Measurements from ENCODE around the gene PRMT2. TPM values are rescaled to one million over a fixed set of nuclear protein-coding genes. Genes with fewer than 3 reads are reported as not detected.

PRMT2 gene
- total RNA-seq, 1 donor from 2014 or later: 96.6 TPM

GRCh38 chr21:46637952-46638746 lies 2.7 kb downstream of the PRMT2 start:
- peaks cover 14 to 30% (median 23%) of the 10 kb centered on the region in 3 donors for H3K4me1 ChIP-seq (ENCODE audit: control insufficient read depth in 3 of 3, insufficient read depth in 3 of 3, low read length in 3 of 3)

DNA sequence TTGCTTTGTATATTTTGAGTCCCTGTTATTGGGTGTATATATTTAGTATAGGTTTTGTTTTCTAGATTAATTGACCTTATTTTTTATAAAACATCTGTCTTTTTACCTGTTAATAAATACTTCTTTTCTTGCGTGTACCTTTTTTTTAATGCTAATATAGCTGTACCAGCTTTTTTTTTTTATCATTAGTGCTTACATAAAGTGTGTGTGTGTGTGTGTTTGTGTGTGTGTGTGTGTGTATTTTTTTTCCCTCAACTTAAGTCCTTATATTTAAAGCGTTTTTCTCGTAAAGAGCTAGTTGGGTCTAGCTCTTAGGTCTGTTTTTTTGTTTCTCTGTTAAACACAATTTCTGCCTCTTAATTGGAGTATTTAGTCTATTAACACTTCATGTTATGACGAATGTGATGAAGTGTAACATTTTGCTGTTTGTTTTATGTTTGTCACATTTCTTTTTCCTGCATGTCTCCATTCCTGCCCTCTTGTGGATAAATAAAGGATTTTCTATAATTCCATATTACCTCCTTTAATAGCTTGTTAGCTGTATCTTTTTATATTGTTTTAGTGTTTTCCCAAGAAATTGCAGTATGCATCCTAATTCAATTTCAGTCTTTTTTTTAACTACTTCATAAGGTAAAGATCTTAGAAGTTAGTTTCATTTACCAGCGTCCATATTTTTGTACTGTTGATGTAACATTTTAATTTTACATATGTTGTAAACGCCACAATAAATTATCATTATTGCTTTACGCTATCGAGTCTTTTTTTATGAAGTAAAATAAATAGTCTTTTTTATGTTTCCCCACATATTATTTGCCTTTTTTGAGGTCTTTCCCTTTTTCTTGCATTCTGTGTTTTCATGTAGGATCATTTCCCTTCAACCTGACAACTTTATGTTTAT lies 4.3 kb downstream of the PRMT2 start:
- Histone ChIP-seq H3K36me3 (ENCODE audit: control insufficient read depth in 3 of 3, insufficient read depth in 3 of 3, low read length in 3 of 3) (peaks cover 9 to 27% (median 19%) of the 10 kb centered on the region in 3 donors), H3K4me1 (ENCODE audit: control insufficient read depth in 3 of 3, insufficient read depth in 3 of 3, low read length in 3 of 3) (peaks cover 14 to 30% (median 22%) of the 10 kb centered on the region in 3 donors), H3K27ac (ENCODE audit: low read depth, low read length) (no peak overlapping the region)

More at GRCh38 chr21:46637952-46638746, 2.7 kb downstream of the PRMT2 start:
- Histone ChIP-seq H3K9ac (ENCODE audit: low read depth in 1 of 3, low read length in 3 of 3) (peak overlapping the region in 1 of 3 donors; percentile 5), H3K9me3 (ENCODE audit: control insufficient read depth in 3 of 3, low read length in 3 of 3) (no peaks in the 10 kb centered on the region), H3K4me3 (ENCODE audit: low read length in 3 of 3) (peak overlapping the region in 1 of 3 donors; percentile 16), H3K36me3 (ENCODE audit: control insufficient read depth in 3 of 3, insufficient read depth in 3 of 3, low read length in 3 of 3) (peaks cover 3 to 11% (median 6%) of the 10 kb centered on the region in 3 donors), H3K27me3 (ENCODE audit: control insufficient read depth in 3 of 3, insufficient read depth in 3 of 3, low read length in 3 of 3) (no peaks in the 10 kb centered on the region), H3K27ac (ENCODE audit: low read depth, low read length) (no peak overlapping the region)

DNA sequence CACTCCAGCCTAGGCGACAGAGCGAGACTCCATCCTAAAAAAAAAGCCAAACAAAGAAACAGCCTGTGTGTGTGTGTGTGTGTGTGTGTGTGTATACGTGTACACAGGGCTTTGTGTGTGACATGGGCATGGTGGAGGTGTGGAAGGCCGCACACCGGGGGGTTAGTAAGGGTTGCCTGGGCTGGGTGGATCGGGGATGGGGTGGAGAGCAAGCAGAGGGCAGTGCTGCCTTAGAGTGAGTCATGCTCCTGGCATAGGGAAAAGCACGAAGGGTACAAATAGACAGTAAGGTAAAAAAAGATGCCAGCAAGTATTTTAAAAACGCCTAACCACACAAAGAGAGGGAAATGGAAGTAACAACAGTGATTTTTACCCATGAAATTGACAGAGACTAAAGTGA lies 6.2 kb downstream of the PRMT2 start:
- H3K9me3 ChIP-seq (ENCODE audit: control insufficient read depth in 3 of 3, low read length in 3 of 3): no peaks in the 10 kb centered on the region
- H3K4me3 ChIP-seq (ENCODE audit: low read length in 3 of 3): no peak overlapping the region
- no peak overlapping the region for H3K9ac ChIP-seq (ENCODE audit: low read depth in 1 of 3, low read length in 3 of 3)
- H3K4me1 ChIP-seq (ENCODE audit: control insufficient read depth in 3 of 3, insufficient read depth in 3 of 3, low read length in 3 of 3): peaks cover 6 to 14% (median 10%) of the 10 kb centered on the region in 3 donors
- H3K27ac ChIP-seq (ENCODE audit: low read depth, low read length): no peak overlapping the region
- H3K36me3 ChIP-seq (ENCODE audit: control insufficient read depth in 3 of 3, insufficient read depth in 3 of 3, low read length in 3 of 3): peaks cover 17 to 43% (median 35%) of the 10 kb centered on the region in 3 donors
- no peaks in the 10 kb centered on the region for H3K27me3 ChIP-seq (ENCODE audit: control insufficient read depth in 3 of 3, insufficient read depth in 3 of 3, low read length in 3 of 3)

More for the DNA sequence above, 4.3 kb downstream of the PRMT2 start:
- no peak overlapping the region for H3K9ac ChIP-seq (ENCODE audit: low read depth in 1 of 3, low read length in 3 of 3)
- no peak overlapping the region for H3K4me3 ChIP-seq (ENCODE audit: low read length in 3 of 3)
- H3K27me3 ChIP-seq (ENCODE audit: control insufficient read depth in 3 of 3, insufficient read depth in 3 of 3, low read length in 3 of 3): no peaks in the 10 kb centered on the region
- H3K9me3 ChIP-seq (ENCODE audit: control insufficient read depth in 3 of 3, low read length in 3 of 3): no peaks in the 10 kb centered on the region

DNA sequence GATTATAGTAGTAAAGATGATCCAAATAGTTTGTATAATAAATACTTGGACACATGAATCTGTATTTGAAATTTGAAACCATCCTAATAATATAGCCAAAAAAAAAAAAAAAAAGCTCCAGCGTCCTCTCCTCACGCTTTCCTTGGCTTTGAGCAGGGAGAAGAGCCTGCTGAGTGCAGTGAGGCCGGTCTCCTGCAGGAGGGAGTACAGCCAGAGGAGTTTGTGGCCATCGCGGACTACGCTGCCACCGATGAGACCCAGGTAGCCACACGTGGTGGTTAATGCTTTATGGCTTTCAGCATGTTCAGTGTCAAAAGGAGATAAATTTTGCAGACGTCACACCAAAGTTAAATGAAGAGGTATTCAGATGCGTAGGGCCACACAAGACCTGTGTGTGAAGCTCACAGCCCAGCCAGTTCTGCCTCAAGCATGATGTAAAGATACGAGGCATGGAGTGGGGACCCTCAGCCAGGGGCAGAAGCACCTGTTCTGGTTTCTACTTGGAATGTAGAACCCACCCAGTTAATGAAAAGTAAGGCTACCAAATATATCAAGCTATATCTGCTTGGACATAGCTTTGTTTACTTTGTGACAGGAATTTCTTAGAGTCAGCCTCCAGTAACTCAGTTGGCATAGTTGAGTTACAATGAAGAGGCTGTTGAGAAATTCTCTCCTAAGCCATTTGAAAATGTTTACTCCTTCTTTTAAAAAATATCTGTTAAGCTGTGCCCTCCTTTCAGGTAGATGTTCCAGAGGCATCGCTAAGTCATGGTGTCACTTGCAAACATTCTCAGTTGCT lies 8.1 kb downstream of the PRMT2 start:
- H3K4me3 ChIP-seq (ENCODE audit: low read length in 3 of 3): no peak overlapping the region
- peaks cover 19 to 48% (median 45%) of the 10 kb centered on the region in 3 donors for H3K36me3 ChIP-seq (ENCODE audit: control insufficient read depth in 3 of 3, insufficient read depth in 3 of 3, low read length in 3 of 3)
- no peaks in the 10 kb centered on the region for H3K27me3 ChIP-seq (ENCODE audit: control insufficient read depth in 3 of 3, insufficient read depth in 3 of 3, low read length in 3 of 3)
- no peaks in the 10 kb centered on the region for H3K9me3 ChIP-seq (ENCODE audit: control insufficient read depth in 3 of 3, low read length in 3 of 3)
- no peak overlapping the region for H3K9ac ChIP-seq (ENCODE audit: low read depth in 1 of 3, low read length in 3 of 3)
- H3K4me1 ChIP-seq (ENCODE audit: control insufficient read depth in 3 of 3, insufficient read depth in 3 of 3, low read length in 3 of 3): no peaks in the 10 kb centered on the region
- no peak overlapping the region for H3K27ac ChIP-seq (ENCODE audit: low read depth, low read length)

GRCh38 chr21:46645840-46646239 lies 10.4 kb downstream of the PRMT2 start:
- no peak overlapping the region for H3K4me3 ChIP-seq (ENCODE audit: low read length in 3 of 3)
- H3K27ac ChIP-seq (ENCODE audit: low read depth, low read length): no peak overlapping the region
- no peak overlapping the region for H3K9ac ChIP-seq (ENCODE audit: low read depth in 1 of 3, low read length in 3 of 3)
- no peaks in the 10 kb centered on the region for H3K27me3 ChIP-seq (ENCODE audit: control insufficient read depth in 3 of 3, insufficient read depth in 3 of 3, low read length in 3 of 3)
- H3K9me3 ChIP-seq (ENCODE audit: control insufficient read depth in 3 of 3, low read length in 3 of 3): no peaks in the 10 kb centered on the region
- peaks cover 40 to 68% (median 67%) of the 10 kb centered on the region in 3 donors for H3K36me3 ChIP-seq (ENCODE audit: control insufficient read depth in 3 of 3, insufficient read depth in 3 of 3, low read length in 3 of 3)
- H3K4me1 ChIP-seq (ENCODE audit: control insufficient read depth in 3 of 3, insufficient read depth in 3 of 3, low read length in 3 of 3): no peaks in the 10 kb centered on the region

DNA sequence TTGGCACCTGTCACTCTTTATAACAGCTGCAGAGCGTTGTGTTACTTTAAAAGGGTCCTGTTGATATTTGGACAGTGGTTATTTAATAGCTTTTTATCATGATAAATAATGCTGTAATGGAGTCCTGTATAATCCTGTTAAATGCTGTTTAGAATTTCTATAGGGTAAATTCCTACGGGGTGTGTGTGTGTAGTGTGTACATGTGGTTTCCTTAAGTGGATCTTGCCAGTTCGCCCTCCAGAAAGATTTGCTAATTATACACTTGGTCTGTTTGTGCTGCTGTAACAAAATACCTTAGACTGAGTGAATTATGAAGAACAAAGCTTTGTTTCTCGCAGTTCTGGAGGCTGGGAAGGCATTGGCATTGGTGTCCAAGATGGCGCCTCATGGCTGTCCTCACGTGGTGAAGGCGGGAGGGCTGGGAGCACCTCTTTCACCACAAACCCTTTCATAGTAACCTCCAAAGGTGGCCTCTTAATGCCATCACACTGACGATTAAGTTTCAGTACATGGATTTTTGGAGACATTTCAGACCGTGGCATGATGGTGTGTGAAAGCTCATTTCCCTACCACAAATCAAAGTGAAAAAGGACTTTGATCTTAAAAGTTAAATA lies 11.2 kb downstream of the PRMT2 start:
- H3K36me3 ChIP-seq (ENCODE audit: control insufficient read depth in 3 of 3, insufficient read depth in 3 of 3, low read length in 3 of 3): peaks cover 48 to 74% (median 74%) of the 10 kb centered on the region in 3 donors

DNA sequence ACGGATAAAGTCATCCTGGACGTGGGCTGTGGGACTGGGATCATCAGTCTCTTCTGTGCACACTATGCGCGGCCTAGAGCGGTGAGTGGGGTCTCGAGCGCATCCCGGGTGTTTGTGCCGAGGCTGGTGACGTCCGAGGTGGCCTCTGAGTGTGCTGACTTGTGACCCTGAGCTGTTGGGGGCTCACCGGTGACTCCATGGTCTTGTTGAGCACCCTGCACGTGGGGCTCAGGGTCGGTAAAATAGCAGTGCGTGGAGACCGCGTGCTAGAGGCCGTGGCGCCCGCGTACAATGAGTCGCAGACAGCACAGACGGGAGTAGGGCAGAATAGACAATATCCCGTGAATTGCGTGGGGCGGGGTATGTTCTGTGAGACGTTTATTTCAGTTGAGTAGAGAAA lies 13.1 kb downstream of the PRMT2 start:
- no peak overlapping the region for H3K4me3 ChIP-seq (ENCODE audit: low read length in 3 of 3)
- no peaks in the 10 kb centered on the region for H3K9me3 ChIP-seq (ENCODE audit: control insufficient read depth in 3 of 3, low read length in 3 of 3)
- H3K27me3 ChIP-seq (ENCODE audit: control insufficient read depth in 3 of 3, insufficient read depth in 3 of 3, low read length in 3 of 3): no peaks in the 10 kb centered on the region
- no peaks in the 10 kb centered on the region for H3K4me1 ChIP-seq (ENCODE audit: control insufficient read depth in 3 of 3, insufficient read depth in 3 of 3, low read length in 3 of 3)
- H3K9ac ChIP-seq (ENCODE audit: low read depth in 1 of 3, low read length in 3 of 3): no peak overlapping the region
- no peak overlapping the region for H3K27ac ChIP-seq (ENCODE audit: low read depth, low read length)
- H3K36me3 ChIP-seq (ENCODE audit: control insufficient read depth in 3 of 3, insufficient read depth in 3 of 3, low read length in 3 of 3): peaks cover 61 to 88% (median 84%) of the 10 kb centered on the region in 3 donors

More for the DNA sequence above, 11.2 kb downstream of the PRMT2 start:
- H3K4me3 ChIP-seq (ENCODE audit: low read length in 3 of 3): no peak overlapping the region
- no peak overlapping the region for H3K9ac ChIP-seq (ENCODE audit: low read depth in 1 of 3, low read length in 3 of 3)
- no peaks in the 10 kb centered on the region for H3K27me3 ChIP-seq (ENCODE audit: control insufficient read depth in 3 of 3, insufficient read depth in 3 of 3, low read length in 3 of 3)
- no peaks in the 10 kb centered on the region for H3K4me1 ChIP-seq (ENCODE audit: control insufficient read depth in 3 of 3, insufficient read depth in 3 of 3, low read length in 3 of 3)
- no peak overlapping the region for H3K27ac ChIP-seq (ENCODE audit: low read depth, low read length)
- no peaks in the 10 kb centered on the region for H3K9me3 ChIP-seq (ENCODE audit: control insufficient read depth in 3 of 3, low read length in 3 of 3)

GRCh38 chr21:46649356-46649755 lies 13.9 kb downstream of the PRMT2 start:
- Histone ChIP-seq H3K4me1 (ENCODE audit: control insufficient read depth in 3 of 3, insufficient read depth in 3 of 3, low read length in 3 of 3) (no peaks in the 10 kb centered on the region), H3K9ac (ENCODE audit: low read depth in 1 of 3, low read length in 3 of 3) (no peak overlapping the region), H3K9me3 (ENCODE audit: control insufficient read depth in 3 of 3, low read length in 3 of 3) (no peaks in the 10 kb centered on the region), H3K36me3 (ENCODE audit: control insufficient read depth in 3 of 3, insufficient read depth in 3 of 3, low read length in 3 of 3) (peaks cover 59 to 87% (median 84%) of the 10 kb centered on the region in 3 donors), H3K27me3 (ENCODE audit: control insufficient read depth in 3 of 3, insufficient read depth in 3 of 3, low read length in 3 of 3) (no peaks in the 10 kb centered on the region), H3K27ac (ENCODE audit: low read depth, low read length) (no peak overlapping the region), H3K4me3 (ENCODE audit: low read length in 3 of 3) (no peak overlapping the region)

DNA sequence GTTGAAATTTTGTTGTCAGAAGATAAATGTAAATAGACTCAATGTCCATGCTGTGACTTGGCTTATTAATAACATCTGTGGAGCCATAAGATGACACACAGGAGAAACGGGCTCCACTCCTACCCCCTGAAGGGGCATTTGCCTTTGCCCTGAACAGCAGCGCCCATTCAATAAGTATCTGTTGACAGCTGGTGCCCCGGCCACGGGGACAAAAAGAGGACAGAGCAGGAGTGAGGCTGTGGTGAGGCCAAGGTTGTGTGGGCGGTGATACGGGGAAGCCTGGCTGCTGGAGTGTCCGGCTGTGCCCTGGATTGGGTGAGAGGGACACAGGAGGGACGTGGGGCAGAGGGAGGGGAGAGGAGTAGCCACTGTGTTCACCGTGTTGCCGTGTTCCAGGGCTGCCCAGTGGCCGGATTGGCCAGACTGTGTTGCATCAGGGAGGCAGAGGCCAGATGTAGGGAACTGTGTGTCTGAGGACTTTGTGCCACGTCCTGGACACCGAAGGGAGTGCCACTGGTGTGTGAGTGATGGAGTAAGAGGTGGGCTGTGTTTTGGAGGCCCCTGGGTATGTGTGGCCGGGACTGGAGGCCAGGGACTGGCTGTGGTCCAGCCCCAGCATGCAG lies 15.1 kb downstream of the PRMT2 start:
- no peak overlapping the region for H3K4me3 ChIP-seq (ENCODE audit: low read length in 3 of 3)
- H3K9me3 ChIP-seq (ENCODE audit: control insufficient read depth in 3 of 3, low read length in 3 of 3): peaks cover 0 to 5% (median 0%) of the 10 kb centered on the region in 3 donors
- H3K36me3 ChIP-seq (ENCODE audit: control insufficient read depth in 3 of 3, insufficient read depth in 3 of 3, low read length in 3 of 3): peaks cover 56 to 84% (median 79%) of the 10 kb centered on the region in 3 donors
- H3K9ac ChIP-seq (ENCODE audit: low read depth in 1 of 3, low read length in 3 of 3): no peak overlapping the region
- H3K27me3 ChIP-seq (ENCODE audit: control insufficient read depth in 3 of 3, insufficient read depth in 3 of 3, low read length in 3 of 3): no peaks in the 10 kb centered on the region
- H3K27ac ChIP-seq (ENCODE audit: low read depth, low read length): no peak overlapping the region
- H3K4me1 ChIP-seq (ENCODE audit: control insufficient read depth in 3 of 3, insufficient read depth in 3 of 3, low read length in 3 of 3): no peaks in the 10 kb centered on the region

Measured in skeletal muscle tissue (tissue), 4 donors.